OCI-LY3 (cell line): ENCODE measurements around the gene SCN8A.

Experiments
- H2AFZ ChIP-seq: fragments of 200-600, 300-600 bp; shearing (Covaris generic); 2 replicates; pipeline ENCODE4 v1.6.0; 2014; ENCODE audit warnings: antibody characterized with exemption, low read depth, low read length
- H3K27ac ChIP-seq: fragments of 200-600, 300-600 bp; sonication (generic); 2 replicates; pipeline ENCODE4 v1.5.1; 2014; ENCODE audit warnings: mild to moderate bottlenecking, low read length, moderate library complexity, mixed read lengths
- H3K27me3 ChIP-seq: fragments of 200-600, 300-600 bp; sonication (generic); 2 replicates; pipeline ENCODE4 v1.6.1; 2014; ENCODE audit warnings: low read depth, low read length, mixed read lengths
- H3K36me3 ChIP-seq: fragments of 200-600, 300-600 bp; sonication (generic); replicated peaks from 2 replicates; pipeline ENCODE3; 2014; ENCODE audit warnings: low read depth, low read length, mixed read lengths
- H3K4me1 ChIP-seq: fragments of 300-600, 200-600 bp; sonication (generic); 2 replicates; pipeline ENCODE4 v1.6.1; 2014; ENCODE audit warnings: low read length, mixed read lengths
- H3K4me2 ChIP-seq: fragments of 200-600, 300-600 bp; sonication (generic); 2 replicates; pipeline ENCODE4 v1.6.1; 2014; ENCODE audit warnings: low read length, mixed read lengths
- H3K4me3 ChIP-seq: fragments of 300-600, 200-600 bp; sonication (generic); 2 replicates; pipeline ENCODE4 v1.5.1; 2014; ENCODE audit warnings: antibody characterized with exemption, mild to moderate bottlenecking, low read length, moderate library complexity
- H3K79me2 ChIP-seq: fragments of 300-600, 200-600 bp; shearing (Covaris generic); 2 replicates; pipeline ENCODE4 v1.6.1; 2014; ENCODE audit warnings: mild to moderate bottlenecking, low read length, mixed read lengths
- H3K9ac ChIP-seq: fragments of 300-600, 200-600 bp; shearing (Covaris generic); 2 replicates; pipeline ENCODE4 v1.6.0; 2014; ENCODE audit warnings: mild to moderate bottlenecking, low read length, moderate library complexity
- H3K9me3 ChIP-seq: fragments of 200-600, 300-600 bp; shearing (Covaris generic); 2 replicates; pipeline ENCODE4 v1.6.1; 2014; ENCODE audit warnings: low read length, mixed read lengths; ENCODE audit not compliant: insufficient read depth
- H4K20me1 ChIP-seq: fragments of 200-600, 300-600 bp; sonication (generic); 2 replicates; pipeline ENCODE4 v1.6.1; 2016; ENCODE audit warnings: low read length, mixed read lengths; ENCODE audit not compliant: insufficient read depth
- EZH2phosphoT487 ChIP-seq: fragments of 200-600 bp; shearing (Covaris generic); IDR thresholded peaks from 2 replicates; pipeline ENCODE4 v1.6.1; 2018; ENCODE audit warnings: antibody characterized with exemption, mixed run types, low read depth
- TF ChIP-seq, protein P1 (sequence below): fragments of 200-600, 300-600 bp; sonication (generic); IDR thresholded peaks from 2 replicates; pipeline ENCODE4 v1.5.1; 2014; ENCODE audit warnings: antibody characterized with exemption, low read length, low read depth

Gene SCN8A

DNA sequence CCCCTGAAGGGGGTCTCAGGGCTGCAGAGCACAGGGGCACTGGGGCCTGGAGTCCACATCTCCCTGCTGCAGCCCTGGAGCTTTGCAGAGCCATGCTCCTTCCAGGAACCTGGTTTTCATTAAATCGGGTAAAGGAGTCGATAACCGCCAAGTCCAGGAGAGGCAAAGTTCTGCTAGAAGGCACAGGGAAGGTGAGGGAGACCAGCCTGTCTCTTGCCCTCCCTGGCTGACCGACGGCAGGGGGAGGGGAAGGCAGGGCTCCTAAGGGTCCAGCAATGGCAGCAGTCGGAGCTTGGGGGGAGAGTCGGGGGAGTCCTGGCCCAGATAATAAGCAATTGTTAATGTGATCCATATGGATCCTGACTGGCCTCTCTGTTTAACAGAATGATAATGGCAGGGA lies 254.4 kb downstream of the SCN8A start:
- H3K4me2 ChIP-seq = no peak overlapping the region
- no peaks in the 10 kb centered on the region for H3K9me3 ChIP-seq
- no peaks in the 10 kb centered on the region for H3K36me3 ChIP-seq
- H3K27ac ChIP-seq = no peak overlapping the region
- no peaks in the 10 kb centered on the region for H4K20me1 ChIP-seq
- H3K79me2 ChIP-seq = no peaks in the 10 kb centered on the region
- no peak for TF ChIP-seq EZH2phosphoT487
- TF ChIP-seq, protein P1, sequence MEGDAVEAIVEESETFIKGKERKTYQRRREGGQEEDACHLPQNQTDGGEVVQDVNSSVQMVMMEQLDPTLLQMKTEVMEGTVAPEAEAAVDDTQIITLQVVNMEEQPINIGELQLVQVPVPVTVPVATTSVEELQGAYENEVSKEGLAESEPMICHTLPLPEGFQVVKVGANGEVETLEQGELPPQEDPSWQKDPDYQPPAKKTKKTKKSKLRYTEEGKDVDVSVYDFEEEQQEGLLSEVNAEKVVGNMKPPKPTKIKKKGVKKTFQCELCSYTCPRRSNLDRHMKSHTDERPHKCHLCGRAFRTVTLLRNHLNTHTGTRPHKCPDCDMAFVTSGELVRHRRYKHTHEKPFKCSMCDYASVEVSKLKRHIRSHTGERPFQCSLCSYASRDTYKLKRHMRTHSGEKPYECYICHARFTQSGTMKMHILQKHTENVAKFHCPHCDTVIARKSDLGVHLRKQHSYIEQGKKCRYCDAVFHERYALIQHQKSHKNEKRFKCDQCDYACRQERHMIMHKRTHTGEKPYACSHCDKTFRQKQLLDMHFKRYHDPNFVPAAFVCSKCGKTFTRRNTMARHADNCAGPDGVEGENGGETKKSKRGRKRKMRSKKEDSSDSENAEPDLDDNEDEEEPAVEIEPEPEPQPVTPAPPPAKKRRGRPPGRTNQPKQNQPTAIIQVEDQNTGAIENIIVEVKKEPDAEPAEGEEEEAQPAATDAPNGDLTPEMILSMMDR = no peak
- H3K4me3 ChIP-seq = no peak overlapping the region
- H3K27me3 ChIP-seq = peaks cover 44% of the 10 kb centered on the region
- no peaks in the 10 kb centered on the region for H3K4me1 ChIP-seq
- H2AFZ ChIP-seq = no peak overlapping the region
- no peak overlapping the region for H3K9ac ChIP-seq

DNA sequence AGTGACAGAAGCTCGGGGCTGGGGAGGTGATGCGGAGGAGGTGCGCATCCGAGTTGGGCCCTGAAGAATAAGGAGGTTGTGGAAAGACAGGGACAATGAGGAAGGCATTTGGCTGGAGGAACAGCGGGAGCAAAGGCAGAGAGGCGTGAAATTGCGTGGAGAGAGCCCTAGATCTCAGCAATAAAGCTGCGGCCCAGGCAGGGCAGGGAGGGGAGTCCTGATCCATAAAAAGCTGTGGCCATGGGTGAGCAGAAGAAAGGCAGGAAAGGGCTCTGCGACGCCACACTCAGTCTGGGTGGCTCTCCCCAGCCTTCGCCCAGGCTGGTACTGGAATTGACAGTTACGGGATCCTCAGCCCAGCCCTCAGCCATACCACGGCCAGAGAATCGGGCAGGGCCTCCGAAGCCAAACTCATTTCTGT lies 255.2 kb downstream of the SCN8A start:
- H2AFZ ChIP-seq = no peak overlapping the region
- no peak overlapping the region for H3K4me2 ChIP-seq
- no peaks in the 10 kb centered on the region for H4K20me1 ChIP-seq
- H3K27me3 ChIP-seq = peaks cover 41% of the 10 kb centered on the region
- no peak overlapping the region for H3K9ac ChIP-seq
- H3K27ac ChIP-seq = no peak overlapping the region
- TF ChIP-seq, protein P1 = no peak
- no peak for TF ChIP-seq EZH2phosphoT487
- no peaks in the 10 kb centered on the region for H3K9me3 ChIP-seq
- no peaks in the 10 kb centered on the region for H3K79me2 ChIP-seq
- H3K4me3 ChIP-seq = no peak overlapping the region
- H3K4me1 ChIP-seq = no peaks in the 10 kb centered on the region
- no peaks in the 10 kb centered on the region for H3K36me3 ChIP-seq

DNA sequence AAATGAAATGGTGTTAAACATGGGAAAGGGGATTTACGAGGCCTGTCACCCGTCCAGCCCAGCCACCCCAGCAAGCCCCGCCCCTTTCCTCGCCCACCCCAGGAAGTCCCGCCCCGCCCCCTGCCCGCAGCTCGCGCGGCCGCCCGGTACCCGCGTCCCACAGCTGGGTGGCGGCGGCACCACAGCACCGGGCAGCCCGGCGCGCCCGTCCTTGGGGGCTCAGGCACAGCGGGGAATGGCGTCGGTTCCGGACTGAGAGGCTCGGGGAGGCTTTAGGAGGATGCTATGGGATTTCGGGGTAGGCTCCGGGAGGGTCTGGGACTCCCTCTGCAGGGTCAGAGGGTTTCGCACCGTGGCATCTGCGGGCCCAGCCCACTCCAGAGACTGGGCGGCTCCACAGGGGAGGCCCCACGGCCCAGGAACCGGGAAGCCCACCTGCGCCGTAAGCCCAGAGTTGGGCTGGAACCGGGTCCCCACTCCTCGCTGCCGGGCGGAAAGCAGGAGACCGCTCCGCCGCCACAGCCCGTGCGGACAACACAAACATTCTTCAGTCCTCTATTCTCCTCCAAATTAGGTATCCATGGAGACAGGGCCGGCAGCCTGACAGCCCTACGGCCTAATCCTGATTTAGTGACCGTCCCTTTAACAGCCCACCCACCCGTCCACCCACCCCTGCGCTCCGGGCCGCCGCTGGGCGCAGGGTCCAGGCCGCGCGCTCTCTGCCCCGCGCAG lies 256.0 kb downstream of the SCN8A start:
- H3K9me3 ChIP-seq = no peaks in the 10 kb centered on the region
- H3K36me3 ChIP-seq = no peaks in the 10 kb centered on the region
- no peak overlapping the region for H2AFZ ChIP-seq
- H3K9ac ChIP-seq = no peak overlapping the region
- no peak for TF ChIP-seq EZH2phosphoT487
- TF ChIP-seq, protein P1 = no peak
- no peak overlapping the region for H3K27ac ChIP-seq
- H3K27me3 ChIP-seq = peaks cover 41% of the 10 kb centered on the region
- no peak overlapping the region for H3K4me2 ChIP-seq
- H3K4me3 ChIP-seq = no peak overlapping the region
- H3K79me2 ChIP-seq = no peaks in the 10 kb centered on the region
- H4K20me1 ChIP-seq = no peaks in the 10 kb centered on the region
- no peaks in the 10 kb centered on the region for H3K4me1 ChIP-seq

DNA sequence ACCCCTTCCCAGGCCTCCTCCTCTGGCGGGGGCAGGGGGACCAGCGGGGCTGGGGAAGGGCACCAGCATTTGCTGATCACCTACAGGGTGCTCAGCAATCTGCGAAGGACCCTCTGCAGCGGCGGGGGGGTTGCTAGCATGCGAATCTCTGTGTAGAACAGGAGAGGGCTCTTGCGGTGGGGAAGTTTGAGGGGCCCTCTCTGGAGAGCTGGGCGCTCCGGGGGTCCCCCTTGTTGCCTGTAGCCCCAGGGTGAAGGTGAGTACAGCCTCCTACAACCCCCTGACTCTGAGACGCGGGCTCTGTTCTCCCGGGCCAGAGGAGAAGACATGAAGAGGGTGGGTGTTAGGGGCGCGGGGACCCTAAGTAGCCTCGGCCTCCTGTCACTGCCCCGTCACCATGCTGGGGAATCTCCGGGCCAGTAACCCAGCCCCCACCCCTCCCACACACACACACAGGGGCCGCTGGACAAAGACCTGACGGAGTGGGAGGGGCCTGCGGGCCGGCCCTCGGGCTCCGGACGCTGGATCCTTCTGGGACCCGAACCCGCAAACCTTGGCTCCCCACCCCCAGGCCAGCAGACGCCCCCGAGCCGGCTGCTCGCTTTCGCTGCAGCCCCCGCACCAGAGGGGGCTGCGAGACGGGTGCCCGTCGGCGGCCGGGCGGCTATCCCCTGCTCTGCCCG lies 256.8 kb downstream of the SCN8A start:
- Histone ChIP-seq H4K20me1 (no peaks in the 10 kb centered on the region), H3K4me3 (no peak overlapping the region), H3K4me1 (no peaks in the 10 kb centered on the region), H3K27me3 (peaks cover 41% of the 10 kb centered on the region), H3K27ac (no peak overlapping the region), H3K9ac (no peak overlapping the region), H3K4me2 (no peak overlapping the region), H3K36me3 (no peaks in the 10 kb centered on the region), H3K79me2 (no peaks in the 10 kb centered on the region), H3K9me3 (no peaks in the 10 kb centered on the region), H2AFZ (no peak overlapping the region)
- TF ChIP-seq, protein P1 = no peak
- TF ChIP-seq EZH2phosphoT487 = no peak
